Measurements from ENCODE around the gene ZGRF1.

GRCh38 chr4:112673076-112673475, 36.4 kb upstream of the ZGRF1 start:
- no peak for TF ChIP-seq EZH2 (IDR thresholded peaks at IDR 0.05; ENCODE audit: insufficient read depth, poor library complexity, severe bottlenecking)
- TF ChIP-seq EZH2phosphoT487 (IDR thresholded peaks at IDR 0.05; ENCODE audit: insufficient read depth, low read depth) = no peak
